Measurements from ENCODE around the gene SLC6A6.

SLC6A6 gene

DNA sequence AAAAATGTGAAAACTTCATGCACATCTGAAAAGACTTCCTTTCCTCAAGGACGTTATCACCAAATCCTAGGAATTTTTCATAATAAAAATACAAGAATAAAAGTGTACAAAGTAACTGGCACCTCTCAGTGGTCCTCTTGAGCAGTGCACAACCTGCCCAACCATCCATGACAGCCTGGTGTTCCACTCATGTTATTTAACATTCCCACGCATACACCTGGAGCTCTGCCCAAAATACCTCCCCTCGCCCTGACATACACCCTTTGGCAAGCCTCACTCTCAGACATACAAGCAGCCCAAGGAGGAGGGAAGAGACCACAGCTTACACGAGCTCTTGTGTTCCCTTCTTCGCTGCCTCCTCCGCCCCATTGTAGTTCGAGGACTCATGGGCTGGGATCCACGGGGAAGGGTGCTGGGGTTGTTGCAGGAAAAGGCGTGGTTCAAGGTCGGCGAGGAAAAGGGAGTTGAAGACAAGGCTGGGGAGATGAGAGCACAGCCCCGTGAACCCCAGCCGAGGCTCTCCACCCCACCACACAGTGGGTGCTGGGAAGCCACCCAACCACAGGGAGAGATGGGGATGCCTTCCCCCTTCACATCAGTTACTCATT is 114.4 kb downstream of the SLC6A6 start:
- no peak for DNase-seq (ENCODE audit: extremely low read depth in 1 of 2, low read depth in 1 of 2)

DNA sequence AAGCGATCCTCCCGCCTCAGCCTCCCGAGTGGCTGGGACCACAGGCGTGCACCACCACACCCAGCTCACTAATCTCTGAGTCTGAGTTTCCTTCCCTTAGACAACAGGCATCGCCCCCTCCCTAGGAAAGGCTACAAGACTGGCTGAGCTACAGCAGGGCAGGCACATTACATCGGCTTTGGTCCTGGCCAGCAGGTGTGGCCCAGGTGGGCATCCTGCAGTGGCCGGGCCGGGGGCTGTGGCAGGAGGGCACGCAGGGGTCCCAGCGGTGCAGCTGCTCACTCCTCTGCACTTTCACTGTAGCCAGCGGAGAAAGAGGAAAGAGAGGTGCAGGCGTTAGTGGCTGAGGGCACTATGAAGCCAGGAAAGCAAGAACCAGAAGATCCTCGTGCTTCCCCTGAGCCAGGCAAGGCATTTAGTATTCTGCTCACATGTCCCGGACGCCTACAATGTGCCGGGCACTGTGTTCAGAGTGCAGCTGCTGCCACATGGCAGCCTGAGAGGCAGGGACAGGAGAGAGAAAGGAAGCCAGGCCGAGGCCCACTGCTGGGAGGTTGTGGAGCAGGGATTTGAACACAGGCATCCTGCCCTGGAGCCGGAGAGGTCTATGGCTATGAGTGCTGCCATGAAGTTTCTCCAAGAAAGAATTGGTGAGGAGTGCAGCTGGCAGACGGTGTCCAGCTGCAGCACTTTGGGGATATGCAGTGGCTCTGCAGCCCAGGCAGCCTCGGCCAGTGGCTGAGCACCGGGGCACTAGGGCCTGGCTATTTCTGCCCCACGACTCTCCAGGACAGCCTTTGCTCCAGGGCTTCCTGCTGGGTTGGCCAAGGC is 115.4 kb downstream of the SLC6A6 start:
- no peak for DNase-seq (ENCODE audit: extremely low read depth in 1 of 2, low read depth in 1 of 2)

DNA sequence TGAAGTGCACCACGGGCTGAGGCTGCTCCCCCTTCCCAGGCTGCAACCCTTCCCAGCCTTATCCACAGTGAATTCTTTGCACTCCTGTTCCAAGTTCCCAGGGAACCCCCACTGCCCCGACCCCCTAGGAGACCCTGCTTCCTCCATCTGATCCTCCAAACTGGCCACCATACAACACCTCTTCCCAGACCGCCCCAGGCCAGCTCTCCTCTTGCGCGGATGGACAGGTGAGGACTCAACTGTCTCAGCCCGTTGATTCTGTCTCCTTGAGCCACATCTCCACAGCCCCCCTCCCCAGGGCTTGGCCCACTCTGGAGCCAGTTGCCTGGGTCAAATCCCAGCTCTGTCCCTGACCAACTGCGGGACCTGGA is 116.0 kb downstream of the SLC6A6 start:
- no peak for DNase-seq (ENCODE audit: extremely low read depth in 1 of 2, low read depth in 1 of 2)

DNA sequence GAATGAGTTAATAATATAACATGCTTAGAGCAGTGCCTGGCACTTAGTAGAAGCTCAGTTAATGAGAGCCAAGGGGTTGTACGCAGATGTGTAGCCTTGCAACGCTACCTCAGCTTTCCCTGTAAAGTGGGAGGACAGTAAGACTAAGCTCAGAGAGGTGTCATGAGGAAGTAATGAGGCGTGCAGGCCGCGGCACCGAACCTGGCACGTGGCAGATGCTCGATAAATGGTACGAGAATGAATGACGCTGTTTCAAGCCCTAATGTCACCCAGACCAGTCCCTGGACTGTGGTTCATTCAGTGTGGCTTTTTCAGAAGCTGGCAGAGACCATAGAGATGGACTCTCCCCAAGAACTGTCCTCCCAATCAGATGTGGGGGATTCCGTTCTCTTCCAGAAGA is 116.5 kb downstream of the SLC6A6 start:
- no peak for DNase-seq (ENCODE audit: extremely low read depth in 1 of 2, low read depth in 1 of 2)

DNA sequence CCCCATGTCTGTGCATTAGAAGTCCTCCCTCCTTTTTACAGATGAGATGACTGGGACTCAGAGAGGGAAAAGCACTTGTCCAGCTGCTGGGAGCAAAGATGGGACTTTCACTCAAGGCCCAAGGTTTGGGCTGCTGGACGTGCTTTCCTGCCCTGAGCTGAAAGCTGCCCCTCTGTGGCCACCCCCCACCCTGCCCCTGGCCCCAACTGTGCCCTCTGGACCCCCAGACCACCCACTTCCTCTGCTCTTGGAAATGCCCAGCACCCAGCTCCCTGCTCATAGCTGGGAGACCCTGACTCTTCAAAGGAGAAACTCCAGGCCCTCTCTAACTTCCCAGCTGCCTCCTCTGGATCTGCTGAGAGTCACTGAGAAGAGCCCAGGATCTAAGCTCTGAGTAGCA is 117.0 kb downstream of the SLC6A6 start:
- DNase-seq (ENCODE audit: extremely low read depth in 1 of 2, low read depth in 1 of 2): no peak

DNA sequence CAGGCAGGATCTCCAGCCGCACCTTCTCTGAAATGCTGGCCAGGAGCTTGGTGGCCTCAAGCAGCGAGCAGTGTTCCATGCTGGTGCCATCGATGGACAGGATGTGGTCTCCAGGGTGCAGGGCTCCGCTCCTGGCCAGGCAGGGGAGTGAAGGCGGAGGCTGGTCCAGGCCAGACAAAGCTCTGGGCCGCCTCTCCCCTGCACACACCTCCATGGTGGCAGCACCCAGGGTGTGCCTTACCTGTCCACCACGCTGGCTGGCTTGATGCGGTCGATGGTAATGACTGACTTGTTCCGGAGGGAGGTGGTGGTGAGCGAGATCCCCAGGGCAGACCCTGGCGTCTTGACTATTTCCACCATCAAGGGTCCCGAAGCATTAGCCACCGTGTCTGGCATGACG is 117.7 kb downstream of the SLC6A6 start:
- DNase-seq (ENCODE audit: extremely low read depth in 1 of 2, low read depth in 1 of 2): no peak

DNA sequence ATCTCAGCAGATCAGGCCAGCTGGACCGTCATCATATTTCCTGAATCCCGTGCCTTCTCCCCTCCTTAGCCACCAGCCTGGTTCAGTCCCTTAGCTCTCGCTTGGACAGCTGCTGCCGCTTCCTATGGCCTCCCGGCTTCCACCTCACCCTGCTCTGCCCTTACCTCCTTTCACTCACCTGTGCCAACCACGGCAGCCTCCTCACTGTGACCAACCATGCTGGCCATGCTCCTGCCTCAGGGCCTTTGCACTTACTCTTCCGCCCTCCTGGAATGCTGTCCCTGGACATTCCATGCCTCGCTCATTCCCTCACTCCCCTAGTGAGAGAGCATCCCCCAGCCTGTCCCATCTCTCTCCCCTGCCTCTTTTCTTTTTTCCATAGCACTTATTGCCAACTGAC is 118.6 kb downstream of the SLC6A6 start:
- DNase-seq (ENCODE audit: extremely low read depth in 1 of 2, low read depth in 1 of 2): no peak

DNA sequence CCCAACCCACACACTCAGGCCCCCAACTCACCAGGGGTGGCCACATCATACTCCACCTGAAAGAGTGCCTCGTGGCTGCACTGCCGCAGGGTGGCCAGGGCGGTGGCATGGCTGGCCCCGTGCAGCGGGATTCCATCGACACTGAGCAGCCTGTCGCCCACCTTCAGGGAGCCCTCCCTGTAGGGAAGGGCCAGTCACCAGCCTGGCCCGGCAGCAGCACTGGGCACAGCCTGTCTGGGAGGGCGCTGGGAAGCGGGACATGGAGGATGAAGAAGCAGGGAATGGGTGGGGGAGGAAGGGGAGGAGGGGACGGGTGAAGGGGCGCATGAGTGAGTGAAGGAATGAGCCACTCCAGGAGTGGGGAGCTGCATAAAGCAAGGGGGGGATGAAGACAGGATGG is 119.2 kb downstream of the SLC6A6 start:
- DNase-seq (ENCODE audit: extremely low read depth in 1 of 2, low read depth in 1 of 2): no peak

DNA sequence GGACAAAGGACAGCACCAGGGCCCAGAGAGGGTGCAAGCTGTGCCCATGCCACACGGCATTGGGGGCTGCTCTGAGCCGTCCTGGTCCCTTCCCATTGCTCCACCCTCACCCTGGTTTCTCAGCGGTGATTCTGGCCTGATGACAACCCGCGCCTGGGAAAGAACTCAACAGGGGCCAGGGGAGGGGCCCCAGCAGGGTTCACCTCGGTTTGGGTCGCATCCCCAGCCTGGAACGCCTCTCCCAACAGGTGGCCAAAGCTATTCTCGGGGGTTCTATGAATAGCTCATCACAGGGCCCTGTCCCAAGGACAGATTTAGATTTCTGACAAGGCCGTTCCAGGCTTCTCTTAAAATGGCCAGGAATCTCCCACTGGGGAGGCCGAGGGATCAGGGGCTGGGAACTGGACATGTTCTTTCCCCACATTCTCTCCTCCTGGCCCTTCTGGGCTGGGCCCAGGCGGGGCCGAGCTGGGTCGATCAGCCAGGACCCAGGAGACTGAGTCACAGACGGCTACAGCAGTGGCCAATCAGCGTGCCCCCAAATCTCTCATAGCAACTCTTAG is 119.8 kb downstream of the SLC6A6 start:
- no peak for DNase-seq (ENCODE audit: extremely low read depth in 1 of 2, low read depth in 1 of 2)

DNA sequence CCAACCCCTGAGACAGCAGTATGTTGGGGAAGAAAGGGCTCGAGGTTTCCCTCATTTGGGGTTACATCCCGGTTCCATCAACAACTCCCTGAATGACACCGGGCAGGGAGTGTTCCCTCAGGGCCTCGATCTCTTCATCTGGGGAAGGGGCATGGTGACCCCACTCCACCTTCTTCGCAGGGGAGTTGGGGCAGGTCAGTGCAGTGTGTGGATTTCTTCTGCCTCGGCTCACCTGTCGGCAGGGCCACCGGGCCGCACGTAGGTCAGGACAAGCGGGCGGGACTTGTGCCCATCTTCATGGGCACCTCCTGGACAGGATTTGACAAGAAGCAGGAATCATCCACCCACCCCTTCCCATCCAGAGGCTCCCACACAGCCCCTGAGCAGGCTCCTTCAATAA is 120.4 kb downstream of the SLC6A6 start:
- DNase-seq (ENCODE audit: extremely low read depth in 1 of 2, low read depth in 1 of 2): no peak

DNA sequence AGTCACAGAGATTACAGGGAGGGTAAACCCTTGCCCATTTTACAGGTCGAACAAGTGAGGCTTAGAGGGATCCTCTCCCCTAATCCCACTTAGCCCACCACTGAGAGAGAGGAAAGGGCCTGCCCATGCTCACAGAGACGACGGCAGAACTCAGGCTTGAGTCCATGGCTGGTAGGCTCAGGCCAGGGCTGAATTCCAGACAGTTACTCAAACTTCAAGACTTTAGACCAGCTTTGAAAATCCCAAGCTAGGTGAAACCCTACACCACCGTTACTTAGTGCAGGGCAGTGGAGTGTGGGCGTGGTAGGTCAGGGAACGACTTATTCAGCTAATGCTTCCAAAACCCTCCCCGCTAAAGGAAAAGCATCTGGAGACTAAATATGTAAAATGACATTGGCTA is 121.4 kb downstream of the SLC6A6 start:
- no peak for DNase-seq (ENCODE audit: extremely low read depth in 1 of 2, low read depth in 1 of 2)

DNA sequence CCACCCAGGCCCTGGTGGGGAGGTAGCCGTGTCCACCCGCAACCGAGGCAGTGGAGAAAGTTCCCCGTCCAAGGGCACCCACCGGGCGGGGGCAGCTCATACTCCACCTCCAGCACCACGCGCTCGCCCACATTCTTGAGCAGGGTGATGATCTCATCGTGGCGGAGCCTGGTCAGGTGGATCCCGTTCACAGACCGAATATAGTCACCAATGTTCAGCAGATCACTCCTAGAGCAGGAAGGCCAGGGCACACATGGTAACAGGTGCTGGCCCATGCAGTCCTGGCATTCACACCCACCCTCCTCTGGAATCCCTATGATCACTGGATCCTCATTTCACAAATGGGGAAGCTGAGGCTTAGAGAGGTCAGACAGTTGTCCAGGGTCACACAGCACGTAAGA is 121.9 kb downstream of the SLC6A6 start:
- no peak for DNase-seq (ENCODE audit: extremely low read depth in 1 of 2, low read depth in 1 of 2)

DNA sequence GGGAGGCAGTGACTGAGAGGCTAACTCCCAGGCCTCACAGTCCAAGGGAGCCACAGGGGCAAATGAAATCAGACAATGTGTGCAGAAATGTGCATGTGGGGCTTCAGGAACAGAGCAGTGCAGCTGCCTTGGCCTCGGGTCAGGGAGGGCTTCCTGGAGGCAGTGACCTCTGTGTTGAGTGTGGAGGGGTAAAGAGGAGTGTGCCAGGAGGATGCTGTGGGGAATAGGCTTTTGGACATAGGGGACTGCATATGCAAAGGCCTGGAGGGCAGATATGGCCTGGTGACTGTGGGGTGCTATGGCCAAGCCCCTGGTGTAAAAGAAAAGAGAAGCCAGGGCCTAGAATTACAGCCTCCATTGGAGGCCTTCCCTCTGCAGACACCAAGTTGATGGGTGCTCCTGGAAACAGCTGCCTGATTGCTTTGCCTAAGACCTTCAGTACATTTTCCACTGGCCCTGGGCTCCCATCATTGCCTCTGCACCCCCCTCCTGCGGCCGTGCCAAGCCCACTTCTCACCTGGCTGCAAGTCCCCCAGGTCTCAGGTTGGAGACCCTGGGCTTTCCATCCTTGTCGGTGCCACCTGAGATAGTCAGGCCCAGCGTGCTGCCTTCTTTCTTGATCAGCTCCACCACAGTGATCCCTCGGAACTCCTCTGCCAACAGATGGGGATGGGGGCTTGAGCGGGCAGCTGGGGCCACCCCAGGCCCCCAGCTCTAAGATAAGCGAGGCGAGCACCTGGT is 122.7 kb downstream of the SLC6A6 start:
- DNase-seq (ENCODE audit: extremely low read depth in 1 of 2, low read depth in 1 of 2): no peak

DNA sequence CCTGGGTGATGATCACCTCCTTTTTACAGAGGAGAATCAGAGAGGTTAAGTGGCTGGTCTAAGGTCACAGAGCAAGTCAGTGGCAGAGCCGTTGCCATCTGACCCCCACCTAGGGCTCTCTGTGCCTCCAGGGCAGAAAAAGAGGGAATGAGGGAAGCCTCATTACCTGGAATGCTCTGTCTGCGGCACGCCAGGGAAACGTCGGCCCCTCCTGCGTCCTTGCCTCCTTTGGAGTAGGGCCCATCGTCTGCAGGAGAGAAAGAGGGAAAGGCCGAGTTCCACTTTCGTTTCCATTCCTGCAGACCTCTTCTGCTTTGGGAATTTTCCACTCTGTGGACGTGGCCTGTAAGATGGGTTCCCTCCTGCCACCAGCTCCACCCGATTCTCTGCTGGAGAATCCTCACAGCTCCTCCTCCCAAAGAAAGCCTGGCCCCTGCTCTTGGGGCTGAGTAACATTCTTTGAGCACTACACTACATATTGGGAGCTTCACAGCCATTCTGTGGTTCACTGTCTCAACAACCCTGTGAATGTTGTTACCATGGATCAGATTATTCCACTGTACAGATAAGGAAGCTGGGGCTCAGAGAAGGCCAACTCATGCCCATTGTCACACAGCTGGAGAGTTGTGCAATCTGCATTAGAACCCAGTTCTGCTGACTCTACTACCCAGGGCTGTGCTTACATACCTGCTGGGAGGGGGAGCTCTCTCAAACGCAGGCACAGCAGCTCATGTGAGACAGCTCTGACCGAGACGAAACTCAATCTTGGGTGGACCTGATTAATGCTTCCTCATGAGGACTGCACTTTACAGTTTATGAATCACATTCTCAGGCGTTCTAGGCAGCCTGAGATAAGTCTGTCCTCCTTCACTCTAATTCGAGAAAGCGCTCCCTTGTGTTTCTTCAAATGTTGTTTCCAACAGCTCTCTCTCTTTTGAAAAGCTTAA is 123.6 kb downstream of the SLC6A6 start:
- peak in 1 of 2 donors; percentile 11 for DNase-seq (ENCODE audit: extremely low read depth in 1 of 2, low read depth in 1 of 2)

DNA sequence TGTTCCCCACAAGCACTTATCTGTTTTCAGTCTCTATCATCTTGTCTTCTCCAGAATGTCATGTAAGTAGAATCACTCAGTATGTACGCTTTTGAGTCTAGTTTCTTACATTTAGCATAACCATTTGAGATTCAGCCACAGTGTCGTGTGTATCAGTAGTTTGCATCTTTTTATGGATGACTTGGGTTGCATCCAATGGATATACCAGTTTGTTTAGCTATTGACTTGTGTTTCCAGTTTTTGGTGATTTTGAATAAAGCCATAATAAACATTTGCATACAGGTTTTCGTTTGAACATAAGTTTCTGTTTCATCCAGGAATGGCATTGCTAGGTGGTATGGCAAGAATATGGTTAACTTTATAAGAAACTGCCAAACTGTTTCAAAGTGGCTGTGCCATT is 125.7 kb downstream of the SLC6A6 start:
- no peak for DNase-seq (ENCODE audit: extremely low read depth in 1 of 2, low read depth in 1 of 2)

DNA sequence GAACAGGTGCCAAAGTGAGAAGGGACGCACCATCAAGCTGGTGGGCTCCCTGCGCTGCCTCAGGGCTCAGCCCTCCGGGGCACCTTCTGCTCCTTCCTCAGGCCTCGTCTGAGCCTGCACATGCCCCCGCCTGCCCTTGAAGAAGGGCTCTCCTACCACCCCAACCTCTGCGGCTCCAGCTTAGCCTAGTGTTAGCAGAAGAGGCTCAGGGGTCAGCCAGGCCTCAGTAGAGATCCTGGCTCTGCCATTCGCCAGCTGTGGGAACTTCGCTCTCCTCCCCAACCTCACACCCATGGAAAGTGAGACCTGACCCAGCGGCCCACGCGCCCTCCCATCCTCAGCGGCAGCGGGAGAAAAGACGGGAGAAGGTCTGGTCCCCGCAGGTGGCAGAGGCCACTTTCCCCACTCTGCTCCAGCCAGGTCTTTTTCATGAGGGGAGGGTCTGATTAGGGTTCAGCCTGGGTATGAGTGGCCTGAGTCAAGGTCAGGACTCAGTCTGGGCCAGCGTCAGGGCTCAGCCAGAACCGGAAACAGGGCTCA is 129.5 kb downstream of the SLC6A6 start:
- DNase-seq (ENCODE audit: extremely low read depth in 1 of 2, low read depth in 1 of 2): no peak

DNA sequence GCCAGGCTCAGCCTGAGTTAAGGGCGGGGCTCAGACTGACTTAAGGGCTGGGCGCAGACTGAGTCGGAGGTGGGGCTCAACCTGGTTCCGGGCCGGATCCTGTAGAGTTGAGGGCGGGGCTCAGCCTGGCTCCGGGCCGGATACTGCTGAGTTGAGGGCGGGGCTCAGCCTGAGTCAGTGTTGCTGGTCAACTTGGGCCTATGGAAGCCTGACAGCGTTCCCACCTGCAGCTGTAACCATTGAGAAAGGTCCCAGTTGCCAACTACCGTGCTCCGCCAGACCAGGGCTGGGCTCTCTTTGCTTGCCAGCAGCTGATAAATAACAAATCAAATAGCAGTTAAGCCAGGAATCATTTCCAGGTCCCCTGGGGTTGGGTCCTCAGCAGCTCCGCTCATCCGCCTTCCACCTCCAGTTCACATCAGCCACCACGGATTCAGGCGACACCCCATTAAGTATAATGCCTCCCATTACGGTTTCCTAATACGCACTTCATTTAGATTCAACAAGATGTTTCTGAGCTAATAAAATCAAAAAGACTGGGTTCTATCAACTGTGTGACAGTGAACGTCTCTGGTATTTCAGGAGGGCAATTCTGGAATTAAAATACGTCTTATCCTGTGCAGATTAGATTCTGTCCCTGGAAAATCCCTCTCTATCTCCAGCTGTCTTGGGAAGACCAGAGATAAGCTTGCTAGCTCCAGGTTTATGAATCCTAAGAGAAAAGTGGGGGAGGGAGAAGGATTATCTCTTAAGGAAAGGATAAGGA is 130.5 kb downstream of the SLC6A6 start:
- no peak for DNase-seq (ENCODE audit: extremely low read depth in 1 of 2, low read depth in 1 of 2)

DNA sequence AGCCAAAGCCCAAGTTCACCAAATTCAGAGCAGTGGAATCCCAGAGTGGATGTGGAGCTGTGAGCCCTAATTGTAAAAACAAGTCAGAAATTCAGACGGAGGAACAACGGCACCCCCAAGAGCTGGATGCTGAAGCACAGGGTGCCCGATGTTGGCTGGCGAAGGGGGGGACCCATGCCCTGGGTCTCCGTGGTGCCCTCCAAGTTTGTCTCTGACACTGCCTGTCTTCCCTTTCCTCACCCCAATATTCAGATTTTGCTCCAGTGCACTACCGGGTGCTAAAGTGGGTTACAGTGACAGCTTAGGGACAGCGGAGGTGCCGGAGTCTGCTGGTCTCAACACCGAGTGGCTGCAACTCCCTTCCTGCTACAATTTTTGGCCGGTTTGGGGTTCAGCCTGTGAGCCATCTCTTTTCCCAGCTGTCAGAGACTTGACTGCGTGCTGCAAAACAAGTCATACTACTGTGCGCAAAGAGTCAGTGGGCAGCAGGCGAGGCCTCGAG is 131.1 kb downstream of the SLC6A6 start:
- DNase-seq (ENCODE audit: extremely low read depth in 1 of 2, low read depth in 1 of 2): no peak

DNA sequence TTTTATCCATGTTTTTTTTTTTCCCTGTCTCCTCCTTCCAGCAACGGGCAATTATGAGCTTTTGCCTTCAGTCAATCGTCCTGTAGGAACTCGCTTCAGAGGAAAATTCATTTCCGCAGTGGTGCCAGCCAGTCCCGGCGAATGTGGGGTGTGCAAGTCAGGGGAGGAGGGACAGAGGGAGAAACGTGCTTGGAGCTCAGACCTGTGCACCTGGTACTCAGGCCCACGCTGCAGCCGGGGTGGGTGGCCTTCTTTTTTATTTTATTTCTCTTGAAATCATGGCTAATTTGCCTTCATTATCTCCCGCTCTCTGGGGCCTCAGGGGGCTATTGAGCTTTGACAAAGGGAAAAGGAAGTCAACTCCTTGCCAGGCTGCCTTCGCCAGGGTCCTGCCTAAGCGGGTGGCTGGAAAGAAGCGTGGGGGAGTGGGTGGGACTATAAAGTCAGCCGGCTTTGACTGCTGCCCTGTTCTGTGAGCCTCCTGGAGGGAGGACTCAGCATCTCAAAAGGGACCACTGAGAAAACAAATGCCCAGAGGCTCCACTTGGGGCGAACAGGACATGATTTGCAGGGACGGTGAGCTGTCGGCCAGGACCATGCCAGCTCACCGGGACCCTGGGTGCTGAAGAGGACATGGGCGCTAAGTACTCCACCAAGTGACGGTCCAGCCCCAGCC is 132.2 kb downstream of the SLC6A6 start:
- DNase-seq (ENCODE audit: extremely low read depth in 1 of 2, low read depth in 1 of 2): no peak

All from stimulated activated CD8-positive, alpha-beta memory T cell treated with anti-CD3 and anti-CD28 coated beads, Interleukin-7, amount 100 ng/mL, for 48 hours (primary cell).